OCI-LY3 (cell line): ENCODE data around the gene ARL9.

ENCODE experiments used
- H2AFZ ChIP-seq: fragments of 200-600, 300-600 bp; shearing (Covaris generic); 2 replicates; pipeline ENCODE4 v1.6.0; 2014; ENCODE audit warnings: antibody characterized with exemption, low read depth, low read length
- H3K27ac ChIP-seq: fragments of 200-600, 300-600 bp; sonication (generic); 2 replicates; pipeline ENCODE4 v1.5.1; 2014; ENCODE audit warnings: mild to moderate bottlenecking, low read length, moderate library complexity, mixed read lengths
- H3K27me3 ChIP-seq: fragments of 200-600, 300-600 bp; sonication (generic); 2 replicates; pipeline ENCODE4 v1.6.1; 2014; ENCODE audit warnings: low read depth, low read length, mixed read lengths
- H3K36me3 ChIP-seq: fragments of 200-600, 300-600 bp; sonication (generic); replicated peaks from 2 replicates; pipeline ENCODE3; 2014; ENCODE audit warnings: low read depth, low read length, mixed read lengths
- H3K4me1 ChIP-seq: fragments of 300-600, 200-600 bp; sonication (generic); 2 replicates; pipeline ENCODE4 v1.6.1; 2014; ENCODE audit warnings: low read length, mixed read lengths
- H3K4me2 ChIP-seq: fragments of 200-600, 300-600 bp; sonication (generic); 2 replicates; pipeline ENCODE4 v1.6.1; 2014; ENCODE audit warnings: low read length, mixed read lengths
- H3K4me3 ChIP-seq: fragments of 300-600, 200-600 bp; sonication (generic); 2 replicates; pipeline ENCODE4 v1.5.1; 2014; ENCODE audit warnings: antibody characterized with exemption, mild to moderate bottlenecking, low read length, moderate library complexity
- H3K79me2 ChIP-seq: fragments of 300-600, 200-600 bp; shearing (Covaris generic); 2 replicates; pipeline ENCODE4 v1.6.1; 2014; ENCODE audit warnings: mild to moderate bottlenecking, low read length, mixed read lengths
- H3K9ac ChIP-seq: fragments of 300-600, 200-600 bp; shearing (Covaris generic); 2 replicates; pipeline ENCODE4 v1.6.0; 2014; ENCODE audit warnings: mild to moderate bottlenecking, low read length, moderate library complexity
- H3K9me3 ChIP-seq: fragments of 200-600, 300-600 bp; shearing (Covaris generic); 2 replicates; pipeline ENCODE4 v1.6.1; 2014; ENCODE audit warnings: low read length, mixed read lengths; ENCODE audit not compliant: insufficient read depth
- H4K20me1 ChIP-seq: fragments of 200-600, 300-600 bp; sonication (generic); 2 replicates; pipeline ENCODE4 v1.6.1; 2016; ENCODE audit warnings: low read length, mixed read lengths; ENCODE audit not compliant: insufficient read depth
- EZH2phosphoT487 ChIP-seq: fragments of 200-600 bp; shearing (Covaris generic); IDR thresholded peaks from 2 replicates; pipeline ENCODE4 v1.6.1; 2018; ENCODE audit warnings: antibody characterized with exemption, mixed run types, low read depth
- TF ChIP-seq, protein P1 (sequence below): fragments of 200-600, 300-600 bp; sonication (generic); IDR thresholded peaks from 2 replicates; pipeline ENCODE4 v1.5.1; 2014; ENCODE audit warnings: antibody characterized with exemption, low read length, low read depth

Gene ARL9

DNA sequence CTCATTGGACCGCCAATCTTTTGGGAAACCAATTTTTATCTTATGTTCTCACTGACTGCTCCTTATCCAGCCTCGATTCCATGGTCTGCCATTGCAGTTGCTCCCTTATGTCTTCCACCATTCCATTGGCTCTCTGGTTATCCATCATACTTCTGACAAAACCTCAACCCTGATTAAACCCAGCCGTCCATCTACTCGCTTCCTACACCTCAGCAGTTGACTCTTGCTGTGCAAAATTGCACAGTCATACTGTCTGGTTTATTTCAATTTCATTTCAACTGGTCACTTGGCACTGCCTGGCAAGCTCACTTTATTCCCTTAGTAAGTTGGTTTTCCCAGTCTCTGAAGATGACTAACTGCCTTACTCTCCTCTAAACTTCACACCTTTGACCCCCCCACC, 26.2 kb downstream of the ARL9 start:
- no peaks in the 10 kb centered on the region for H3K36me3 ChIP-seq
- H2AFZ ChIP-seq, result no peak overlapping the region
- no peaks in the 10 kb centered on the region for H4K20me1 ChIP-seq
- H3K4me3 ChIP-seq, result no peak overlapping the region
- H3K79me2 ChIP-seq, result no peaks in the 10 kb centered on the region
- no peaks in the 10 kb centered on the region for H3K4me1 ChIP-seq
- TF ChIP-seq EZH2phosphoT487, result no peak
- TF ChIP-seq, protein P1, sequence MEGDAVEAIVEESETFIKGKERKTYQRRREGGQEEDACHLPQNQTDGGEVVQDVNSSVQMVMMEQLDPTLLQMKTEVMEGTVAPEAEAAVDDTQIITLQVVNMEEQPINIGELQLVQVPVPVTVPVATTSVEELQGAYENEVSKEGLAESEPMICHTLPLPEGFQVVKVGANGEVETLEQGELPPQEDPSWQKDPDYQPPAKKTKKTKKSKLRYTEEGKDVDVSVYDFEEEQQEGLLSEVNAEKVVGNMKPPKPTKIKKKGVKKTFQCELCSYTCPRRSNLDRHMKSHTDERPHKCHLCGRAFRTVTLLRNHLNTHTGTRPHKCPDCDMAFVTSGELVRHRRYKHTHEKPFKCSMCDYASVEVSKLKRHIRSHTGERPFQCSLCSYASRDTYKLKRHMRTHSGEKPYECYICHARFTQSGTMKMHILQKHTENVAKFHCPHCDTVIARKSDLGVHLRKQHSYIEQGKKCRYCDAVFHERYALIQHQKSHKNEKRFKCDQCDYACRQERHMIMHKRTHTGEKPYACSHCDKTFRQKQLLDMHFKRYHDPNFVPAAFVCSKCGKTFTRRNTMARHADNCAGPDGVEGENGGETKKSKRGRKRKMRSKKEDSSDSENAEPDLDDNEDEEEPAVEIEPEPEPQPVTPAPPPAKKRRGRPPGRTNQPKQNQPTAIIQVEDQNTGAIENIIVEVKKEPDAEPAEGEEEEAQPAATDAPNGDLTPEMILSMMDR, result no peak
- peaks cover 30% of the 10 kb centered on the region for H3K27me3 ChIP-seq
- H3K9me3 ChIP-seq, result no peaks in the 10 kb centered on the region
- H3K9ac ChIP-seq, result no peak overlapping the region
- no peak overlapping the region for H3K4me2 ChIP-seq
- H3K27ac ChIP-seq, result no peak overlapping the region

DNA sequence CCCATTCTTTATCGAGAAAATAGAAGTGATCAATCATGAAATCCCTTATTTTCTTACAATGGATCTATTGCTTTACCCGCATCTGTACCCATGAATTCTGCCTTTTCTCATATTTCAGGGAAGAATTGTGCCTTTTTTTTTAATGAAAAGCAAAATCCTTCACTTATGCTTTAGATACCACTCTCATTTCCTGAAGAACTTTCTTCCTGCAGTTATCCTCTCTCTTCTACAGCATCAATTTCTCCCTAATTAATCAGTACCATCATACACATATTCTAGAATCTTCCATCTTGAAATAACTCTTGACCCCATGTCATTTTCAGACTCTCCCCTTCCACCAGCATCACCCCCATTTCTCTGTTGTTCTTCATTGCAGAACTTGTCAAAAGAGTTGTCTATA, 26.6 kb downstream of the ARL9 start:
- Histone ChIP-seq H3K4me1 (no peaks in the 10 kb centered on the region), H3K27me3 (peaks cover 30% of the 10 kb centered on the region), H3K79me2 (no peaks in the 10 kb centered on the region), H3K4me2 (no peak overlapping the region), H3K4me3 (no peak overlapping the region), H3K9ac (no peak overlapping the region), H4K20me1 (no peaks in the 10 kb centered on the region), H3K36me3 (no peaks in the 10 kb centered on the region), H3K9me3 (no peaks in the 10 kb centered on the region), H3K27ac (no peak overlapping the region), H2AFZ (no peak overlapping the region)
- no peak for TF ChIP-seq EZH2phosphoT487
- TF ChIP-seq, protein P1, result no peak

DNA sequence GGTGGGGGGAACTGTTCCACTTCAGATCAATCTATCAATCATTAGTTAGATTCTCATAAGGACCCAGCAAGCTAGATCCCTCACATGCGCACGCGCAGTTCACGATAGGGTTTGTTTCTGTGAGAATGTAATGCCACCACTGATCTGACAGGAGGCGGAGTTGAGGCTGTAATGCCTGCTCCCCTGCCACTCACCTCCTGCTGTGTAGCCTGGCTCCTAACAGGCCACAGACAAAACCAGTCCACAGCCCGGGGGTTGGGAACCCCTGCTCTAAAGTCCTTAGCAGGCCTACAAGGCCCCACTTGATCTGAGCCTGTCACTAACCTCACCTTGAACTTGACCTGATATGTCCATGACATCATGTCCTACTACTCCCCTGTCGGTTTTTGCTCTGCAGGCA, 30.3 kb downstream of the ARL9 start:
- no peaks in the 10 kb centered on the region for H3K36me3 ChIP-seq
- H2AFZ ChIP-seq, result no peak overlapping the region
- no peak for TF ChIP-seq EZH2phosphoT487
- TF ChIP-seq, protein P1, result no peak

DNA sequence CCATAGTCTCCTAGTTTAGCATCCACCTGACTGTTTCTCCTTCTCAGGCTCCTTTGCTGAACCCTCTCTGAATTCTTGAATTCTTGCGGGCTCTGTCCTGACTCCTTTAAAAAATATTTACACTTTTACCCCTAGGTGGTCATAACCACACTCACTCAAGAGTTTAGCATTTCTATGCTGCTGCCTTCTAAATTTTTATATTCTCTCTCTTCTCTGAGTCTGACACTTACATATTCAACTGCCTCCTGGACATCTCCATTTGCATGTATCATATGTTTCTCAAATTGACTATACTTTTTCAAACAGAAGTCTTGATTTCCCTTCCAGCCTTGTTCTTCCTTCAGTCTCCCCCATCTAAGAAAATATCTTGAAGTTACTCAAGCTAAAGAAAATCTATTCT, 31.6 kb downstream of the ARL9 start:
- no peaks in the 10 kb centered on the region for H4K20me1 ChIP-seq
- H3K9ac ChIP-seq, result no peak overlapping the region
- H3K9me3 ChIP-seq, result no peaks in the 10 kb centered on the region
- no peak overlapping the region for H2AFZ ChIP-seq
- TF ChIP-seq, protein P1, result no peak
- TF ChIP-seq EZH2phosphoT487, result no peak
- H3K79me2 ChIP-seq, result no peaks in the 10 kb centered on the region
- H3K36me3 ChIP-seq, result no peaks in the 10 kb centered on the region
- H3K4me2 ChIP-seq, result no peak overlapping the region
- peaks cover 26% of the 10 kb centered on the region for H3K27me3 ChIP-seq
- H3K4me1 ChIP-seq, result no peaks in the 10 kb centered on the region
- H3K4me3 ChIP-seq, result no peak overlapping the region
- no peak overlapping the region for H3K27ac ChIP-seq

More for the DNA sequence above, 30.3 kb downstream of the ARL9 start:
- Histone ChIP-seq H3K9me3 (no peaks in the 10 kb centered on the region), H3K9ac (no peak overlapping the region), H3K79me2 (no peaks in the 10 kb centered on the region), H3K4me1 (no peaks in the 10 kb centered on the region), H3K27ac (no peak overlapping the region), H3K4me3 (no peak overlapping the region), H3K4me2 (no peak overlapping the region), H3K27me3 (peaks cover 24% of the 10 kb centered on the region), H4K20me1 (no peaks in the 10 kb centered on the region)
